ENCODE results near the gene CDC42EP1.
"Not testable (repeated sequence)": the region's sequence is repeated elsewhere in the genome, so short reads cannot be mapped to it uniquely, and the experiment has no call there.

The CDC42EP1 gene

GRCh38 chr22:37533995-37534394 lies 26.3 kb upstream of the CDC42EP1 start:
- in situ Hi-C loops (cut with MboI; ENCODE audit: low sequenced_read_pairs) = no loop called here

- in situ Hi-C loops (cut with MboI; ENCODE audit: low sequenced_read_pairs) = no loop called here
These were observed 25.8 kb upstream of the CDC42EP1 start for GRCh38 chr22:37534445-37534844.

GRCh38 chr22:37535159-37535558 lies 25.1 kb upstream of the CDC42EP1 start:
- in situ Hi-C loops (cut with MboI; ENCODE audit: low sequenced_read_pairs) = no loop called here

GRCh38 chr22:37538590-37539357 lies 21.5 kb upstream of the CDC42EP1 start:
- in situ Hi-C loops (cut with MboI; ENCODE audit: low sequenced_read_pairs) = no loop called here

- in situ Hi-C loops (cut with MboI; ENCODE audit: low sequenced_read_pairs) = not testable (repeated sequence)
These were observed 20.5 kb upstream of the CDC42EP1 start for GRCh38 chr22:37539790-37540189.

GRCh38 chr22:37542416-37542815 lies 17.9 kb upstream of the CDC42EP1 start:
- in situ Hi-C loops (cut with MboI; ENCODE audit: low sequenced_read_pairs) = not testable (repeated sequence)

- in situ Hi-C loops (cut with MboI; ENCODE audit: low sequenced_read_pairs) = no loop called here
These were observed 17.3 kb upstream of the CDC42EP1 start for GRCh38 chr22:37542959-37543358.

- in situ Hi-C loops (cut with MboI; ENCODE audit: low sequenced_read_pairs) = no loop called here
These were observed 15.2 kb upstream of the CDC42EP1 start for GRCh38 chr22:37544955-37545702.

- in situ Hi-C loops (cut with MboI; ENCODE audit: low sequenced_read_pairs) = no loop called here
These were observed 14.4 kb upstream of the CDC42EP1 start for GRCh38 chr22:37545703-37546436.

GRCh38 chr22:37546437-37547250 lies 13.6 kb upstream of the CDC42EP1 start:
- in situ Hi-C loops (cut with MboI; ENCODE audit: low sequenced_read_pairs) = no loop called here

- in situ Hi-C loops (cut with MboI; ENCODE audit: low sequenced_read_pairs) = no loop called here
These were observed 13.0 kb upstream of the CDC42EP1 start for GRCh38 chr22:37547251-37547741.

GRCh38 chr22:37549704-37550059 lies 10.6 kb upstream of the CDC42EP1 start:
- in situ Hi-C loops (cut with MboI; ENCODE audit: low sequenced_read_pairs) = no loop called here

- in situ Hi-C loops (cut with MboI; ENCODE audit: low sequenced_read_pairs) = not testable (repeated sequence)
These were observed 9.4 kb upstream of the CDC42EP1 start for GRCh38 chr22:37550921-37551320.

GRCh38 chr22:37551981-37552380 lies 8.3 kb upstream of the CDC42EP1 start:
- in situ Hi-C loops (cut with MboI; ENCODE audit: low sequenced_read_pairs) = no loop called here

- in situ Hi-C loops (cut with MboI; ENCODE audit: low sequenced_read_pairs) = no loop called here
These were observed 7.6 kb upstream of the CDC42EP1 start for GRCh38 chr22:37552524-37553163.

- in situ Hi-C loops (cut with MboI; ENCODE audit: low sequenced_read_pairs) = no loop called here
These were observed 6.6 kb upstream of the CDC42EP1 start for GRCh38 chr22:37553725-37554124.

GRCh38 chr22:37555029-37555428 lies 5.3 kb upstream of the CDC42EP1 start:
- in situ Hi-C loops (cut with MboI; ENCODE audit: low sequenced_read_pairs) = no loop called here

- in situ Hi-C loops (cut with MboI; ENCODE audit: low sequenced_read_pairs) = no loop called here
These were observed 3.6 kb upstream of the CDC42EP1 start for GRCh38 chr22:37556710-37557109.

GRCh38 chr22:37557321-37558001 lies 2.8 kb upstream of the CDC42EP1 start:
- in situ Hi-C loops (cut with MboI; ENCODE audit: low sequenced_read_pairs) = no loop called here

GRCh38 chr22:37558815-37559214 lies 1.5 kb upstream of the CDC42EP1 start:
- in situ Hi-C loops (cut with MboI; ENCODE audit: low sequenced_read_pairs) = no loop called here

Measured in hTERT RPE-1 (cell line).